Testis (tissue), 3 donors: ENCODE results near the gene TMEM184A. TPM values are rescaled to one million over a fixed set of nuclear protein-coding genes. Genes with fewer than 3 reads are reported as not detected.

Experiments
- DNase-seq: peaks from one replicate; pipeline ENCODE4 v3.0.0-alpha.2; 2019
- H3K27ac ChIP-seq, 2 donors: fragments of 200-600 bp; sonication (generic); one replicate each; pipeline ENCODE4 v1.5.1; 2019
- H3K27me3 ChIP-seq: fragments of 200-600 bp; sonication (generic); one replicate; pipeline ENCODE4 v1.5.1; 2019
- H3K36me3 ChIP-seq: fragments of 200-600 bp; sonication (generic); one replicate; pipeline ENCODE4 v1.5.1; 2017; ENCODE audit warnings: low read depth; ENCODE audit errors: missing control alignments
- H3K4me1 ChIP-seq: fragments of 200-600 bp; sonication (generic); one replicate; pipeline ENCODE4 v1.5.1; 2019
- H3K4me3 ChIP-seq, 2 donors: fragments of 200-600 bp; sonication (generic); one replicate each; pipeline ENCODE4 v1.5.1; 2017 to 2019
- H3K9me3 ChIP-seq: fragments of 200-600 bp; sonication (generic); one replicate; pipeline ENCODE4 v1.5.1; 2017
- POLR2A ChIP-seq: fragments of 450-650 bp; IDR thresholded peaks from one replicate; pipeline ENCODE4 v1.6.1; 2017; ENCODE audit warnings: antibody characterized with exemption, mild to moderate bottlenecking, moderate library complexity
- WGBS, 2 donors: methylation state at CpG; one replicate each; pipeline ENCODE4 v1.1.5; 2018; 5-methylcytosine and 5-hydroxymethylcytosine counted together
- intact Hi-C: fragments of 100-400 bp; cut with DNase I; formaldehyde crosslinking; loops from one replicate; pipeline ENCODE4 v1.15.1; 2023; ENCODE audit warnings: low total_unique reads
- polyA plus RNA-seq: library from polyadenylated mRNA; stranded (reverse); fragments of 350-450 nt; fragmentation: Illumina TruSeq; extraction: RNeasy Lipid Tissue Mini Kit (QIAGEN cat#74804); gene quantifications from one replicate; pipeline ENCODE4 v1.2.3, GENCODE V29; 2014; ENCODE audit warnings: low read depth, low replicate concordance; ENCODE audit not compliant: insufficient read depth
- total RNA-seq, 2 donors: library from RNA; depleted of rRNA; stranded (reverse); fragments of >200 nt; gene quantifications; one replicate each; pipeline ENCODE4 v1.2.3, GENCODE V29; 2016
- TF ChIP-seq, protein P1 (sequence below), 3 experiments: fragments of 450-650 bp in 2 of 3; fragments of 200-600 bp in 1 of 3; sonication (generic) in 1 of 3; IDR thresholded peaks; one replicate each; pipeline ENCODE4 v1.5.1; 2016 to 2019; ENCODE audit warnings: antibody characterized with exemption in 3 of 3, mild to moderate bottlenecking in 2 of 3, moderate library complexity in 1 of 3

Gene TMEM184A
- total and polyA plus RNA-seq, 3 donors from 2014 or later = 7.1 to 20.9 (median 18.7) TPM

GRCh38 chr7:1561036-1561940 lies 5.3 kb upstream of the TMEM184A start:
- intact Hi-C loops = no loop called here
- DNase-seq = no peak
- H3K9me3 ChIP-seq = no peaks in the 10 kb centered on the region

GRCh38 chr7:1560620-1561031 lies 4.6 kb upstream of the TMEM184A start:
- no peaks in the 10 kb centered on the region for H3K9me3 ChIP-seq
- 80 to 81% methylated on average over 1 to 13 of the region's 13 CpGs for WGBS, 2 donors
- H3K4me3 ChIP-seq = no peak overlapping the region
- H3K27ac ChIP-seq = no peak overlapping the region
- H3K27me3 ChIP-seq = no peaks in the 10 kb centered on the region
- DNase-seq = no peak
- no peaks in the 10 kb centered on the region for H3K36me3 ChIP-seq
- TF ChIP-seq, protein P1, sequence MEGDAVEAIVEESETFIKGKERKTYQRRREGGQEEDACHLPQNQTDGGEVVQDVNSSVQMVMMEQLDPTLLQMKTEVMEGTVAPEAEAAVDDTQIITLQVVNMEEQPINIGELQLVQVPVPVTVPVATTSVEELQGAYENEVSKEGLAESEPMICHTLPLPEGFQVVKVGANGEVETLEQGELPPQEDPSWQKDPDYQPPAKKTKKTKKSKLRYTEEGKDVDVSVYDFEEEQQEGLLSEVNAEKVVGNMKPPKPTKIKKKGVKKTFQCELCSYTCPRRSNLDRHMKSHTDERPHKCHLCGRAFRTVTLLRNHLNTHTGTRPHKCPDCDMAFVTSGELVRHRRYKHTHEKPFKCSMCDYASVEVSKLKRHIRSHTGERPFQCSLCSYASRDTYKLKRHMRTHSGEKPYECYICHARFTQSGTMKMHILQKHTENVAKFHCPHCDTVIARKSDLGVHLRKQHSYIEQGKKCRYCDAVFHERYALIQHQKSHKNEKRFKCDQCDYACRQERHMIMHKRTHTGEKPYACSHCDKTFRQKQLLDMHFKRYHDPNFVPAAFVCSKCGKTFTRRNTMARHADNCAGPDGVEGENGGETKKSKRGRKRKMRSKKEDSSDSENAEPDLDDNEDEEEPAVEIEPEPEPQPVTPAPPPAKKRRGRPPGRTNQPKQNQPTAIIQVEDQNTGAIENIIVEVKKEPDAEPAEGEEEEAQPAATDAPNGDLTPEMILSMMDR (IDR thresholded peaks at IDR 0.05) = no peak
- no peak for TF ChIP-seq POLR2A
- H3K4me1 ChIP-seq = peaks cover 7% of the 10 kb centered on the region
- intact Hi-C loops = no loop called here

More at GRCh38 chr7:1561036-1561940, 5.3 kb upstream of the TMEM184A start:
- Histone ChIP-seq H3K4me3 (no peak overlapping the region), H3K27me3 (no peaks in the 10 kb centered on the region), H3K4me1 (peaks cover under 1% of the 10 kb centered on the region), H3K36me3 (no peaks in the 10 kb centered on the region), H3K27ac (no peak overlapping the region)
- 83 to 87% methylated on average over 22 to 34 of the region's 34 CpGs for WGBS, 2 donors
- TF ChIP-seq, protein P1 (IDR thresholded peaks at IDR 0.05) = no peak
- TF ChIP-seq POLR2A = no peak

DNA sequence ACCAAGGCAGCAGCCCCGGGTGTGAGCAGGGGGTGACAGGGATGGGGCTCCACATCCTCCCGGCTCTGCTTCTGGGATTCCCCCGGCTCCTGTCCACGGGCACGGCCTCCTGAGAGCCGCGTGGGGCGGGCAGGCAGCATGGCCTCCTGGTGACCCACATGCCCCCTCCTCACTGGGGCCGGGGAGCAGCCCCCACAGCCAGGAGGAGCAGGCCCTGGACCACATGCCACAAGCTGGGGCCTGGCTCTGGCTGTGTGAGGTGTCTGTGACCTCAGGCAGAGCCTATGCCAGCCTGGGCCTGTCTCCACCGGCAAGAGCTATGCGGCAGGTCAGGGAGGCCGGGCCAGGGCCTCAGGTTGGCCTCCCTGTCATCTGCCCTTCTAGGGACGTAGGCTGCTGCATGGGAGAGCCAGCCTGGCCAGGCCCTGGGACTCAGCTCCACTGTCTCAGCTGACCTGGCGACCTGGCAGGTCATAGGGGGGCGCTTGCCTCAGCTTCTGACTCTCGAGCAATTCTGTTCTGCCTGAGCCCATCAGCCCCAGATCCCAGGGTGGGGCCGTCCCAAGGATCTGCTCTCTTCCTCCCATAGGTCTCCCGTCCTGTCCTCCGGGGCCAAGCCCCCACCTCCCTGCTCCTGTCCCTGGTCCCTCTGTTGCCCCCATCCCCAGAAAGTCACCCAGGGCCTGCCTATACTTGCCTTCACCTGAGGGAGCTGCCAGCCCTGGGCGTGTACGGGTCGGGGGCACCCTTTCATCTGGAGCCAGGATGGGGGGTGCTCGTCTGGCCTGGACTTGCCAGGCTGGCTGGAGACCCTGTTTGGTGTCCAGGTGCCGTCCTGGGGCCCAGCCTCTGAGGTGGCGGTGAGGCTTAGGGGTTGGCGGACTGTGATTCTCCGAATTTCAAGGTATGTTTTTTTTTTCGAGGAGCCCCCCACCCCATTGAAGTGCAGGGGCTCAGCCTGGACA lies 3.9 kb upstream of the TMEM184A start:
- H3K9me3 ChIP-seq = no peaks in the 10 kb centered on the region
- no peak overlapping the region for H3K4me3 ChIP-seq
- TF ChIP-seq, protein P1 (IDR thresholded peaks at IDR 0.05) = no peak
- no peak for TF ChIP-seq POLR2A
- WGBS, 2 donors = 78 to 89% methylated on average over 12 to 28 of the region's 28 CpGs
- intact Hi-C loops = no loop called here
- H3K36me3 ChIP-seq = no peaks in the 10 kb centered on the region
- no peak for DNase-seq
- no peak overlapping the region for H3K27ac ChIP-seq
- no peaks in the 10 kb centered on the region for H3K27me3 ChIP-seq
- H3K4me1 ChIP-seq = peaks cover 13% of the 10 kb centered on the region

DNA sequence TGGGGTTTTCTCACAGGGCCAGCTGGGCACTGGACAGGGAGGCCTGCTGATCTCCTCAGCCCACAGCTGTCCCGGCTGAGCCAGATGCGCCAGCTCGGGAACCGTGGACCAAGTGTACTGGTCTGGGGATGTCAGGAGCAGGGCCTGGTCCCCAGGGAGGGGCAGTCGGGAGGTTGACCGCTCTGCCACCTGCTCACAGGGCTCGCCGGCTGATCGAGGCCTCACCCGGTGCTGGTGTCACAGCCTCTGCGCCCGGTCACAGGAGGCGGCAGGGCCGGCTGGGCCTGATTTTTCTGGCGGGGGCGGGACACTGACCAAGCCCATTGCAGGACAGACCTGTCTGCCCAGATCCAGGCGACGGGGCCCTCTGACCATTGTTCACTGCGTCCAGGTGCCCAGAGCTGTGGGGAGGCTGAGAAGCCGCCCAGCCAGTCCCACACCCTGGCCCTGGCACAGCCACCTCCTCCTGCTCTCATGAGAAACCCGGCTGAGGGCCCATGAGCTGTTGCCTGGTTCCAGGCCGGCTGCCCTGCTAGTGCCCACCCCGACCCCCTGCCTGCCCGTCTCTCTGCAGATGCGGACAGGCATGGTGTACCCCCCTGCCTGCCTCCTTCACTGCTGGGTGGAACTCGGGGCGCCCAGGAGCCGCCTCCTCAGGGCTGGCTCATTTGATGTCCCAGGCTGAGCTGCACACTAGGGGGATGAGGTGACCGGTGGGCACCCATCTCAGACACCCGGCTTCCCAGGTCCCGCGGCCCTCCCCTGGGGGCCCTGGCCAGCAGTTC lies 3.0 kb upstream of the TMEM184A start:
- WGBS, 2 donors = 93% methylated on average over 6 to 32 of the region's 32 CpGs
- H3K36me3 ChIP-seq = no peaks in the 10 kb centered on the region
- H3K27ac ChIP-seq = no peak overlapping the region
- intact Hi-C loops = no loop called here
- H3K4me1 ChIP-seq = peaks cover 19% of the 10 kb centered on the region
- TF ChIP-seq, protein P1 (IDR thresholded peaks at IDR 0.05) = no peak
- TF ChIP-seq POLR2A = no peak
- no peaks in the 10 kb centered on the region for H3K9me3 ChIP-seq
- no peak for DNase-seq
- no peak overlapping the region for H3K4me3 ChIP-seq
- no peaks in the 10 kb centered on the region for H3K27me3 ChIP-seq
